Natural killer cell treated with Interleukin-12 subunit alpha and Interleukin-12 subunit beta and Interleukin-15 and Interleukin-18, amount 100 ng/mL, for 72 hours (primary cell): Measurements from ENCODE around the gene UGT2B17. TPM values are rescaled to one million over a fixed set of nuclear protein-coding genes. Genes with fewer than 3 reads are reported as not detected.
"Not testable (repeated sequence)": the region's sequence is repeated elsewhere in the genome, so short reads cannot be mapped to it uniquely, and the experiment has no call there.

Experiments
- ATAC-seq, 2 donors: fragments of 150-1000 bp; cut with Tn5 transposase in 1 of 2; sonication (Bioruptor Pico), chemical (Tn5 transposase) in 1 of 2; 2 replicates each; pipeline ENCODE4 v1.10.0; 2021
- DNase-seq: peaks from one replicate; pipeline ENCODE4 v3.0.0; 2022; ENCODE audit warnings: low spot score
- H3K27ac Mint-ChIP-seq, 2 donors: 1 replicate in 1 of 2; 2 replicates in 1 of 2; pipeline ENCODE4 v1.8.0; 2022; ENCODE audit warnings: mixed read lengths in 2 of 2, mild to moderate bottlenecking in 1 of 2, moderate library complexity in 1 of 2
- H3K27me3 Mint-ChIP-seq, 2 donors: 1 replicate in 1 of 2; 2 replicates in 1 of 2; pipeline ENCODE4 v1.8.0; 2022; ENCODE audit warnings: mixed read lengths in 2 of 2
- H3K36me3 Mint-ChIP-seq: one replicate; pipeline ENCODE4 v1.8.0; 2022; ENCODE audit warnings: mixed read lengths
- H3K4me1 Mint-ChIP-seq, 2 donors: 1 replicate in 1 of 2; 2 replicates in 1 of 2; pipeline ENCODE4 v1.8.0; 2022; ENCODE audit warnings: low read depth in 2 of 2, mixed read lengths in 2 of 2, mild to moderate bottlenecking in 1 of 2
- H3K4me3 Mint-ChIP-seq: one replicate; pipeline ENCODE4 v1.8.0; 2022; ENCODE audit warnings: mixed read lengths
- H3K9me3 Mint-ChIP-seq: 2 replicates; pipeline ENCODE4 v1.8.0; 2022; ENCODE audit warnings: mixed read lengths
- total RNA-seq, 2 donors: library from RNA; stranded (reverse); gene quantifications; one replicate each; pipeline ENCODE4 v1.2.3, GENCODE V29; 2022

Gene UGT2B17
- total RNA-seq, 2 donors from 2014 or later, result not detected

GRCh38 chr4:68552818-68553811 lies 23.0 kb downstream of the UGT2B17 start:
- not testable (repeated sequence) for H3K27ac Mint-ChIP-seq, H3K27me3 Mint-ChIP-seq, DNase-seq, H3K4me1 Mint-ChIP-seq, H3K36me3 Mint-ChIP-seq, ATAC-seq, H3K4me3 Mint-ChIP-seq, H3K9me3 Mint-ChIP-seq

GRCh38 chr4:68542742-68543141 lies 33.4 kb downstream of the UGT2B17 start:
- H3K36me3 Mint-ChIP-seq, DNase-seq, H3K4me3 Mint-ChIP-seq, H3K27me3 Mint-ChIP-seq, H3K4me1 Mint-ChIP-seq, H3K27ac Mint-ChIP-seq, ATAC-seq: not testable (repeated sequence)
- peaks cover 17% of the 10 kb centered on the region for H3K9me3 Mint-ChIP-seq

- ATAC-seq (no peak), DNase-seq (no peak)
- no peaks in the 10 kb centered on the region for H3K4me1 Mint-ChIP-seq
- no peak overlapping the region for H3K27ac Mint-ChIP-seq
- no peaks in the 10 kb centered on the region for H3K36me3 Mint-ChIP-seq
- H3K9me3 Mint-ChIP-seq, result peaks cover 13% of the 10 kb centered on the region
- no peaks in the 10 kb centered on the region for H3K27me3 Mint-ChIP-seq
- no peak overlapping the region for H3K4me3 Mint-ChIP-seq
These were observed 39.7 kb downstream of the UGT2B17 start for GRCh38 chr4:68536375-68536774.

GRCh38 chr4:68535974-68536373 lies 40.1 kb downstream of the UGT2B17 start:
- Mint-ChIP-seq H3K4me1 (no peaks in the 10 kb centered on the region), H3K36me3 (no peaks in the 10 kb centered on the region), H3K27ac (no peak overlapping the region), H3K4me3 (no peak overlapping the region), H3K9me3 (peaks cover 16% of the 10 kb centered on the region), H3K27me3 (no peaks in the 10 kb centered on the region)
- ATAC-seq (no peak), DNase-seq (no peak)

GRCh38 chr4:68522232-68522631 lies 53.9 kb downstream of the UGT2B17 start:
- H3K27me3 Mint-ChIP-seq, result not testable (repeated sequence)

DNA sequence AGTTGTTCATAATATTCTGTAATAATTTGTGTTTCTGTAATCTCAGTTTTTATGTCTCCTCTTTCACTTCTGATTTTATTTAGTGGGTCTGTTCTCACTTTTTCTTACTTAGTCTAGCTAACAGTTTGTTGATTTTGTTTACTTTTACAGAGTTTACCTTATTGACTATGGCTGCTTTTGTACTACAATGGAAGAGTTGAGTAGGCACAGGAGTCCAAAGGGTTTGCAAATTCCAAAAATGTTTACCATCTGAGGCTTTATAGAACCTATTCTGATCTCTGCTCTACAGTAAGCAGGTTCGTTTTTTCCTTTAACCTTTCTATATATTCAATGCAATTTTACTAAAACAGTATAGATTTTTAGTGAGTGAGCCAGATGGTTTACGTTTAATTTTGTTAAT lies 55.1 kb downstream of the UGT2B17 start:
- H3K4me1 Mint-ChIP-seq, result no peaks in the 10 kb centered on the region
- ATAC-seq (no peak), DNase-seq (no peak)
- H3K9me3 Mint-ChIP-seq, result peaks cover 5% of the 10 kb centered on the region
- H3K27me3 Mint-ChIP-seq, result no peaks in the 10 kb centered on the region
- no peak overlapping the region for H3K27ac Mint-ChIP-seq
- H3K4me3 Mint-ChIP-seq, result no peak overlapping the region
- H3K36me3 Mint-ChIP-seq, result no peaks in the 10 kb centered on the region

More at GRCh38 chr4:68522232-68522631, 53.9 kb downstream of the UGT2B17 start:
- not testable (repeated sequence) for H3K36me3 Mint-ChIP-seq, H3K4me3 Mint-ChIP-seq, H3K9me3 Mint-ChIP-seq, H3K27ac Mint-ChIP-seq, H3K4me1 Mint-ChIP-seq, DNase-seq, ATAC-seq

- H3K27me3 Mint-ChIP-seq, result no peaks in the 10 kb centered on the region
- H3K4me1 Mint-ChIP-seq, result no peaks in the 10 kb centered on the region
- no peak for DNase-seq
- H3K27ac Mint-ChIP-seq, result no peak overlapping the region
- no peak overlapping the region for H3K4me3 Mint-ChIP-seq
- ATAC-seq, result no peak
- H3K36me3 Mint-ChIP-seq, result no peaks in the 10 kb centered on the region
- H3K9me3 Mint-ChIP-seq, result peaks cover 5% of the 10 kb centered on the region
These were observed 57.2 kb downstream of the UGT2B17 start for GRCh38 chr4:68518889-68519288.

- not testable (repeated sequence) for DNase-seq, H3K4me3 Mint-ChIP-seq, H3K9me3 Mint-ChIP-seq, H3K36me3 Mint-ChIP-seq, H3K27ac Mint-ChIP-seq, ATAC-seq, H3K27me3 Mint-ChIP-seq, H3K4me1 Mint-ChIP-seq
These were observed 70.7 kb downstream of the UGT2B17 start for GRCh38 chr4:68505452-68505851.

- ATAC-seq, H3K4me3 Mint-ChIP-seq, H3K27me3 Mint-ChIP-seq, DNase-seq, H3K27ac Mint-ChIP-seq, H3K4me1 Mint-ChIP-seq, H3K36me3 Mint-ChIP-seq, H3K9me3 Mint-ChIP-seq: not testable (repeated sequence)
These were observed 71.3 kb downstream of the UGT2B17 start for GRCh38 chr4:68504836-68505235.

GRCh38 chr4:68503462-68503861 lies 72.7 kb downstream of the UGT2B17 start:
- not testable (repeated sequence) for H3K27ac Mint-ChIP-seq, ATAC-seq, H3K27me3 Mint-ChIP-seq, DNase-seq, H3K9me3 Mint-ChIP-seq, H3K4me3 Mint-ChIP-seq, H3K4me1 Mint-ChIP-seq, H3K36me3 Mint-ChIP-seq

- H3K27ac Mint-ChIP-seq, result no peak overlapping the region
- ATAC-seq, result no peak
These were observed 77.1 kb downstream of the UGT2B17 start for GRCh38 chr4:68499021-68499420.

GRCh38 chr4:68498413-68499007 lies 77.6 kb downstream of the UGT2B17 start:
- Mint-ChIP-seq H3K4me1 (no peaks in the 10 kb centered on the region), H3K36me3 (no peaks in the 10 kb centered on the region), H3K27ac (no peak overlapping the region), H3K4me3 (no peak overlapping the region), H3K9me3 (no peaks in the 10 kb centered on the region), H3K27me3 (peaks cover 0 to 2% of the 10 kb centered on the region in 2 donors)
- ATAC-seq, result peak; percentile 73
- no peak for DNase-seq

More at GRCh38 chr4:68499021-68499420, 77.1 kb downstream of the UGT2B17 start:
- Mint-ChIP-seq H3K9me3 (peaks cover under 1% of the 10 kb centered on the region), H3K27me3 (no peaks in the 10 kb centered on the region), H3K4me3 (no peak overlapping the region), H3K4me1 (no peaks in the 10 kb centered on the region), H3K36me3 (no peaks in the 10 kb centered on the region)
- no peak for DNase-seq

GRCh38 chr4:68494688-68495087 lies 81.4 kb downstream of the UGT2B17 start:
- DNase-seq (no peak), ATAC-seq (no peak)
- Mint-ChIP-seq H3K4me1 (no peaks in the 10 kb centered on the region), H3K27me3 (peaks cover 0 to 2% of the 10 kb centered on the region in 2 donors), H3K36me3 (no peaks in the 10 kb centered on the region), H3K4me3 (no peak overlapping the region), H3K27ac (no peak overlapping the region), H3K9me3 (no peaks in the 10 kb centered on the region)

GRCh38 chr4:68490826-68491457 lies 85.2 kb downstream of the UGT2B17 start:
- ATAC-seq (no peak), DNase-seq (no peak)
- Mint-ChIP-seq H3K27ac (no peak overlapping the region), H3K27me3 (peaks cover 0 to 2% of the 10 kb centered on the region in 2 donors), H3K36me3 (no peaks in the 10 kb centered on the region), H3K4me1 (no peaks in the 10 kb centered on the region), H3K4me3 (no peak overlapping the region), H3K9me3 (no peaks in the 10 kb centered on the region)
